GM23338 (cell line): ENCODE results near the gene PCNX1. TPM values are rescaled to one million over a fixed set of nuclear protein-coding genes. Genes with fewer than 3 reads are reported as not detected.

ENCODE experiments used
- CREB1 ChIP-seq: fragments of 250-450 bp; sonication (Bioruptor Pico); IDR thresholded peaks from 2 replicates; pipeline ENCODE4 v1.5.0; 2020; ENCODE audit warnings: low read depth, mild to moderate bottlenecking, moderate library complexity
- CTCF ChIP-seq, 2 experiments: fragments of 200-600 bp in 1 of 2; sonication (generic) in 1 of 2; conservative IDR thresholded peaks; 2 replicates each; pipeline versions ENCODE4 v1.5.1 to v1.6.1; 2016 to 2017; ENCODE audit warnings: antibody characterized with exemption in 2 of 2, low read depth in 2 of 2, mild to moderate bottlenecking in 2 of 2, moderate library complexity in 1 of 2
- ETS1 ChIP-seq: IDR thresholded peaks from 2 replicates; pipeline ENCODE4 v1.6.1; 2016; ENCODE audit warnings: antibody characterized with exemption
- EZH2 ChIP-seq: fragments of 200-600 bp; sonication (generic); IDR thresholded peaks from one replicate; pipeline ENCODE4 v1.8.0; 2017; ENCODE audit warnings: antibody characterized with exemption, mild to moderate bottlenecking, low read depth; ENCODE audit not compliant: unreplicated experiment
- EZH2phosphoT487 ChIP-seq: fragments of 200-600 bp; sonication (generic); IDR thresholded peaks from one replicate; pipeline ENCODE4 v1.8.1; 2018; ENCODE audit warnings: antibody characterized with exemption; ENCODE audit not compliant: unreplicated experiment
- POLR2AphosphoS5 ChIP-seq: IDR thresholded peaks from 2 replicates; pipeline ENCODE4 v1.6.1; 2016; ENCODE audit warnings: antibody characterized with exemption, low read depth
- STAT1 ChIP-seq: IDR thresholded peaks from one replicate; pipeline ENCODE4 v1.6.1; 2016; ENCODE audit warnings: antibody characterized with exemption; ENCODE audit not compliant: unreplicated experiment
- ZNF462 ChIP-seq: fragments of 250-450 bp; sonication (Bioruptor Pico); IDR thresholded peaks from 2 replicates; pipeline ENCODE4 v1.5.0; 2020; ENCODE audit warnings: mild to moderate bottlenecking, moderate library complexity
- polyA plus RNA-seq: library from polyadenylated mRNA; unstranded; fragments of >200 nt; fragmentation: Nextera tagmentation; extraction: Ambion mirVana; gene quantifications from 2 replicates; pipeline ENCODE4 v1.2.1, GENCODE V29; 2016
- total RNA-seq: library from RNA; depleted of rRNA; stranded (reverse); fragments of >200 nt; shearing (Covaris generic); gene quantifications from 2 replicates; pipeline ENCODE4 v1.2.3, GENCODE V29; 2014

Gene PCNX1
- total and polyA plus RNA-seq, 2 experiments from 2014 or later, result 19.4 to 53.1 TPM

DNA sequence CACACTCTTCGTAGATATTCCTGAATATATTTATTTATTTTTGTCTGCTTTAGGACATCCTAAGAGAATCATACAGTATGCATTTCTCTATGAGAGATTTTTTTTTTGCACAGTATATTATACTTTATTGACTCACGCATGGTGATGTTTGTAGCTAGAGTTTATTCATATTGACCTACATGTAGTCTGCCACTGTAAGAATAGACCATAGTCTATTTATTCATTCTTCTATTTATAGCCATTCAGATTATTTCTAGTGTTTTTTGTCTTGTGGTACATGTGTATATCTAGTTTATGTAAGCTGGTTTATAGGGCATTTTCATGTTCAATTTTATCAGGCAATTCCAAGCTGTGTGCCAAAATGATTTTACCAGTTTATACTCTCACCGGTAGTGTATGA is 45.2 kb downstream of the PCNX1 start (continued):
- TF ChIP-seq ZNF462 (CRISPR knock-in tag) (no peak), CREB1 (CRISPR knock-in tag) (no peak), EZH2phosphoT487 (no peak), ETS1 (no peak), EZH2 (no peak), STAT1 (no peak), POLR2AphosphoS5 (no peak), CTCF (conservative IDR thresholded peaks at IDR 0.05; ENCODE audit: low read depth in 2 of 2) (no peak)
